Breast epithelium (tissue), 4 donors: ENCODE results near the gene FRMD5. TPM values are rescaled to one million over a fixed set of nuclear protein-coding genes. Genes with fewer than 3 reads are reported as not detected.

ENCODE experiments used
- DNase-seq, 2 donors: peaks; one replicate each; pipeline ENCODE4 v3.0.0-alpha.2; 2019; ENCODE audit warnings: low spot score in 2 of 2
- H3K27ac ChIP-seq, 2 donors: fragments of 200-600 bp; sonication (generic) in 1 of 2; one replicate each; pipeline ENCODE4 v1.5.1; 2016 to 2019; ENCODE audit warnings: mild to moderate bottlenecking in 1 of 2
- H3K27me3 ChIP-seq, 2 donors: fragments of 200-600 bp; sonication (generic) in 1 of 2; one replicate each; pipeline versions ENCODE4 v1.5.1 to v1.6.0; 2017 to 2019; ENCODE audit warnings: control low read depth in 1 of 2, mild to moderate bottlenecking in 1 of 2
- H3K36me3 ChIP-seq: fragments of 200-600 bp; one replicate; pipeline ENCODE4 v1.5.1; 2019
- H3K4me1 ChIP-seq, 2 donors: fragments of 200-600 bp; sonication (generic); one replicate each; pipeline ENCODE4 v1.5.1; 2016 to 2019; ENCODE audit warnings: control low read depth in 1 of 2
- H3K4me3 ChIP-seq, 3 donors: fragments of 200-600 bp; sonication (generic); 1 replicate in 2 of 3; 2 replicates in 1 of 3; pipeline ENCODE4 v1.5.1; 2016 to 2019; ENCODE audit warnings: mild to moderate bottlenecking in 3 of 3, moderate library complexity in 2 of 3
- H3K9me3 ChIP-seq, 2 donors: fragments of 200-600 bp; sonication (generic) in 1 of 2; one replicate each; pipeline ENCODE4 v1.5.1; 2016 to 2019; ENCODE audit warnings: control low read depth in 1 of 2
- POLR2A ChIP-seq: fragments of 450-650 bp; IDR thresholded peaks from one replicate; pipeline ENCODE4 v1.6.1; 2016; ENCODE audit warnings: antibody characterized with exemption, mild to moderate bottlenecking, moderate library complexity
- POLR2AphosphoS5 ChIP-seq, 3 donors: sonication (generic); formaldehyde crosslinking; IDR thresholded peaks; one replicate each; pipeline ENCODE4 v1.6.1; 2017; ENCODE audit warnings: antibody characterized with exemption in 3 of 3
- intact Hi-C: fragments of 100-400 bp; cut with DNase I; formaldehyde crosslinking; loops from one replicate; pipeline ENCODE4 v1.15.1; 2023; ENCODE audit warnings: low total_unique reads
- total RNA-seq, 3 donors: library from RNA; depleted of rRNA; stranded (reverse); fragments of >200 nt; gene quantifications; one replicate each; pipeline ENCODE4 v1.1.0, GENCODE V29; 2016
- TF ChIP-seq, protein P1 (sequence below), 3 donors: fragments of 450-650 bp; IDR thresholded peaks; one replicate each; pipeline ENCODE4 v1.5.1; 2016 to 2017; ENCODE audit warnings: antibody characterized with exemption in 3 of 3, mild to moderate bottlenecking in 3 of 3, moderate library complexity in 3 of 3

FRMD5 gene
- total RNA-seq, 3 donors from 2014 or later: 0.66 to 1.6 TPM; not detected in 1

DNA sequence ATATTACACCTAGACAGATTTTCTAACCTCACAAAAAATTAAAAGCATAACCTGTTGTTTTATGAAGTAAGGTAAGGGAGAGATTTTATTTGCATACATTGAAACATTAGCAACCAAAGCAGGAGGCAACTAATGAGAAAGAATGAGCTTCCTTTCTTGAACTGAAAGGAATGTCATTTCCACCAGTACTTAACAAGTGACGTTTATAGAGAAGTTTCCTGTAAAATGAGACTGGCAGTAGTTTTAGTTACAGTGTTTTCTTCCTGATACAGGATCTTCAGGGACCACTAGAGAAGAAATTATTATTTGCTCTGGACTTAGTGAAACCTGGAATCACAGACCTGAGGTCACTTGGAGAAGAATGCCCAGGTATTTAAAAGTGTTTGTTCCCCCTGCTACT is 27.4 kb upstream of the FRMD5 start:
- Histone ChIP-seq H3K9me3 (no peaks in the 10 kb centered on the region), H3K4me3 (no peak overlapping the region), H3K36me3 (no peaks in the 10 kb centered on the region), H3K27ac (no peak overlapping the region), H3K27me3 (no peaks in the 10 kb centered on the region), H3K4me1 (no peaks in the 10 kb centered on the region)
- no peak for TF ChIP-seq POLR2AphosphoS5 (IDR thresholded peaks at IDR 0.05)
- TF ChIP-seq, protein P1, sequence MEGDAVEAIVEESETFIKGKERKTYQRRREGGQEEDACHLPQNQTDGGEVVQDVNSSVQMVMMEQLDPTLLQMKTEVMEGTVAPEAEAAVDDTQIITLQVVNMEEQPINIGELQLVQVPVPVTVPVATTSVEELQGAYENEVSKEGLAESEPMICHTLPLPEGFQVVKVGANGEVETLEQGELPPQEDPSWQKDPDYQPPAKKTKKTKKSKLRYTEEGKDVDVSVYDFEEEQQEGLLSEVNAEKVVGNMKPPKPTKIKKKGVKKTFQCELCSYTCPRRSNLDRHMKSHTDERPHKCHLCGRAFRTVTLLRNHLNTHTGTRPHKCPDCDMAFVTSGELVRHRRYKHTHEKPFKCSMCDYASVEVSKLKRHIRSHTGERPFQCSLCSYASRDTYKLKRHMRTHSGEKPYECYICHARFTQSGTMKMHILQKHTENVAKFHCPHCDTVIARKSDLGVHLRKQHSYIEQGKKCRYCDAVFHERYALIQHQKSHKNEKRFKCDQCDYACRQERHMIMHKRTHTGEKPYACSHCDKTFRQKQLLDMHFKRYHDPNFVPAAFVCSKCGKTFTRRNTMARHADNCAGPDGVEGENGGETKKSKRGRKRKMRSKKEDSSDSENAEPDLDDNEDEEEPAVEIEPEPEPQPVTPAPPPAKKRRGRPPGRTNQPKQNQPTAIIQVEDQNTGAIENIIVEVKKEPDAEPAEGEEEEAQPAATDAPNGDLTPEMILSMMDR (IDR thresholded peaks at IDR 0.05): no peak
- TF ChIP-seq POLR2A: no peak
- DNase-seq: no peak
- intact Hi-C loops: no loop called here

DNA sequence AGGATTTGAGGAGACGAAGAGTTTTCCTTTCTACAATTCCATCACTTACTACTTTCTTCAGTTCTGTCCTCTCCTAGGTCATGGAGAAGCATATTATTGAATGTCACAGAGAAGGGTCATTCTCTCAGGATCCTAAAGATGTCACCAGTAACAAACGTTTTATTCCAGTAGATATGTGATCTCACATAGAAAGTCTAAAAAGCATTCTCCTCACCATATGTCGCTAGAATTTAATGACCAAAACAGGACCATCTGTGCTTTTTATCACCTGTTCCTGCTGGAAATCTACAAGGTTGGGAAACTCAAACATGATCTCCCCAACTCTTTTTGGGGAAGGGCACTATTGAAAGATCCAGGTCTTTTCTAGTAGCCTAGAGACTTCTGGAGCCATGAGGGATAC is 24.0 kb upstream of the FRMD5 start:
- no peak for DNase-seq
- TF ChIP-seq POLR2A: no peak
- TF ChIP-seq, protein P1 (IDR thresholded peaks at IDR 0.05): no peak
- no peak for TF ChIP-seq POLR2AphosphoS5 (IDR thresholded peaks at IDR 0.05)
- no peaks in the 10 kb centered on the region for H3K9me3 ChIP-seq
- no peak overlapping the region for H3K27ac ChIP-seq
- H3K4me3 ChIP-seq: no peak overlapping the region
- H3K27me3 ChIP-seq: no peaks in the 10 kb centered on the region
- H3K36me3 ChIP-seq: no peaks in the 10 kb centered on the region
- H3K4me1 ChIP-seq: no peaks in the 10 kb centered on the region
- intact Hi-C loops: no loop called here

DNA sequence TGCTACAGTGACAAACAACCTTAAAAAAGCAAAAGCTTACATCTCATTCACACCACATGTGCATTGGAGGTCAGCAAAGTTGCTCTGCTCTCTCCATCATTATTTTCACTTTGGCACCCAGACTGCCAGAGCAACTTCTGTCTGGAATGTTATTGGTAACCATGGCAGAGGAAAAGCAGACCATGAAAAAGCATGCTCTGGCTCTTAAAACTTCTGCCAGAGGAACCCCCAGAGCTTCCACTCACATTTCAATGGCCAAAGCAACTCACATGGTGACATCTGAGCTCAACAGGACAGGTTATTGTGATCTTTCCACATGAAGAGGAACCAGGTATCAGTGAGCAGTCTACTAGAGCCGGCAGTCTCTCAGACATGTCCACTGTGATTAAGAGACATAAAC is 21.9 kb upstream of the FRMD5 start:
- Histone ChIP-seq H3K27ac (no peak overlapping the region), H3K4me1 (no peaks in the 10 kb centered on the region), H3K9me3 (no peaks in the 10 kb centered on the region), H3K4me3 (no peak overlapping the region), H3K36me3 (no peaks in the 10 kb centered on the region), H3K27me3 (no peaks in the 10 kb centered on the region)
- DNase-seq: no peak
- intact Hi-C loops: no loop called here
- no peak for TF ChIP-seq POLR2A
- TF ChIP-seq, protein P1 (IDR thresholded peaks at IDR 0.05): no peak
- no peak for TF ChIP-seq POLR2AphosphoS5 (IDR thresholded peaks at IDR 0.05)

DNA sequence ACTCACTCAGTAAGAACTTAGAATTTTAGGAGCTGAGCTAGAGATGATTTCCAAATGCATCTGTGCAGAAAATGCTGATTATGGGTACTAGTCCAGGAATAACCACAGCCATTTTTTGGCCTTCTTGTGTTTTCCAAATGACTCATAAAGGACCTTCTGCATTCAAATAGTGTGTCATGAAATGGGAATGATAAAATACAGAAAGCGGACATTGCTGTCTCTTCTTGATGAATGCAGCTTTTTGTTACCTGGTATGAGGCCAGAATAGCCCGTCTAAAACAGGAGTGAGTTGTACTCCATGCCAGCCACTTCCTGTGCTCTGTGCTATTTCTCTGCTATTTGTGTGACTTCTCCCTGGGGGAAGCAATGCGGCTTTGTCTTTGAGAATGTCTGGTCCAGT is 20.5 kb upstream of the FRMD5 start:
- TF ChIP-seq POLR2A (no peak), POLR2AphosphoS5 (IDR thresholded peaks at IDR 0.05) (no peak)
- TF ChIP-seq, protein P1 (IDR thresholded peaks at IDR 0.05): no peak
- DNase-seq: no peak
- peaks cover 0 to 8% of the 10 kb centered on the region in 2 donors for H3K27me3 ChIP-seq
- H3K27ac ChIP-seq: no peak overlapping the region
- no peak overlapping the region for H3K4me3 ChIP-seq
- no peaks in the 10 kb centered on the region for H3K4me1 ChIP-seq
- no peaks in the 10 kb centered on the region for H3K36me3 ChIP-seq
- no peaks in the 10 kb centered on the region for H3K9me3 ChIP-seq
- intact Hi-C loops: no loop called here

DNA sequence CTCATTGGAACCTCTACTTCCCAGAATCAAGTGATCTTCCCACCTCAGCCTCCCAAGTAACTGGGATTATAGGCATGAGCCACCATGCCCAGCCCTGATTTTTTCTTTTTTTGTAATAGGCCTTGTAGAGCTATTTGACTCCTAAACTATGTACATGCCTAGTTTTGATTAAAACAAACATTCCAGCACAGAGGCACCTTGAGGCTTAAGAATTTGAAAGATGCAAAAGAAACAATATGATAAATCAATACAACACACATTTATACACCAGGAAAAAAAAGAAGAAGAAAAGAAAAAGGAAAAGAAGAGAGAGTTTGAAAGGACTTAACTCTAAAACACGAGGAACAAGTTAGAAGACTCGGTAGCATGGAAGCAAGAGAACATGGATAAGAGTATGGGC is 13.9 kb upstream of the FRMD5 start:
- TF ChIP-seq POLR2A (no peak), POLR2AphosphoS5 (IDR thresholded peaks at IDR 0.05) (no peak)
- TF ChIP-seq, protein P1 (IDR thresholded peaks at IDR 0.05): no peak
- Histone ChIP-seq H3K4me1 (no peaks in the 10 kb centered on the region), H3K36me3 (no peaks in the 10 kb centered on the region), H3K27me3 (peaks cover 0 to 8% of the 10 kb centered on the region in 2 donors), H3K9me3 (no peaks in the 10 kb centered on the region), H3K4me3 (no peak overlapping the region), H3K27ac (no peak overlapping the region)
- intact Hi-C loops: no loop called here
- no peak for DNase-seq
